GM20431 (cell line): Measurements from ENCODE around the gene GDF3.
"Not testable (repeated sequence)": the region's sequence is repeated elsewhere in the genome, so short reads cannot be mapped to it uniquely, and the experiment has no call there.

Experiments
- in situ Hi-C: fragments of 300-500 bp; cut with MseI, MboI; formaldehyde crosslinking; loops from one replicate; pipeline ENCODE4 v1.15.0; 2020; ENCODE audit warnings: low sequenced_read_pairs; ENCODE audit not compliant: unreplicated experiment

GDF3 gene

DNA sequence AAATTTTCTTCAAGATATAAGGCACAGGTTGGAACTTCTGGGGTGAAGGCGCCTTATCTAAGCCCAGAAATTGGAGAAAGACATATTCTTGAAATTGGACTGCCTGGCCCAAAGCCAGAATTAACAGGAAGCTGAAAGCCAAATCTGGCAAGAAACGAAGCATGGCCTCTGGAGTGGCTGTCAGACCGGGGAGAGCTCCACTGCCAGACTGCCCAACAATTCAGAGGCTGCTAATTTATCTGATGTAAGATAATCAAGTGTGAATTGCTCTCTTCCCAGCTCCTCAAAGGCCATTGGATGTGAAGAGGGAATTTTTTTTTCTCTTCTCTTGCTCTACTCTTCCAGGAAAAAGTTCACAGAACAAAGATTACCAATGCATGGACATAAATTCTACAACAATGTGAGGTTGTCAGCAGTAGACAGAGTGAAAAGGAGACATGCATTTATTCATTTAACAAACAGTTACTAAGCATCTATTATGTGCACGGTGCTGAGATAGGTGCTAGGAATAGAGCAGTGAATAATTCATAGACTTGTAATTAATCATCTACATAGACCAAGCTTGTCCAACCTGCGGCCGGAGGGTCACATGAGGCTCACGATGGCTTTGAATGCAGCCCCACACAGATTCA is at the start of gene GDF3:
Gene GDF3 (minus strand): TSS at position 210 of the 632 bp plus-strand sequence. CDS start 47 bp downstream, at position 163.
- in situ Hi-C loops = no loop called here

DNA sequence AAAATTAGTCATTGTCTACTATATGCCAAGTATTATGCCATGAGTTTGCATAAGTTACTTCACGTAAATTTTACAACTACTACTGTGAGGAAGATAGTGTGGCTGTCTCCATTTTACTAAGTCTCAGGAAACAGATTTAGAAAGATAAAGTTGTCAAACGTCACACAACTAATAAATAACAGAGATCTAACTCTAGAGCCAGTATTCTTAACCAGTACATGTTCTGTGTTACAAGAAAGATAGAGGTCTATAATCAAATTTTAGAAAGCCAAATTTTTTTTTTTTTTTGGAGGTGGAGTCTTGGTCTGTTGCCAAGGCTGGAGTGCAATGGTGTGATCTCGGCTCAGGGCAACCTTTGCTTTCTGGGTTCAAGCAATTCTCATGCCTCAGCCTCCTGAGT is 37.4 kb upstream of the GDF3 start:
- in situ Hi-C loops = no loop called here

DNA sequence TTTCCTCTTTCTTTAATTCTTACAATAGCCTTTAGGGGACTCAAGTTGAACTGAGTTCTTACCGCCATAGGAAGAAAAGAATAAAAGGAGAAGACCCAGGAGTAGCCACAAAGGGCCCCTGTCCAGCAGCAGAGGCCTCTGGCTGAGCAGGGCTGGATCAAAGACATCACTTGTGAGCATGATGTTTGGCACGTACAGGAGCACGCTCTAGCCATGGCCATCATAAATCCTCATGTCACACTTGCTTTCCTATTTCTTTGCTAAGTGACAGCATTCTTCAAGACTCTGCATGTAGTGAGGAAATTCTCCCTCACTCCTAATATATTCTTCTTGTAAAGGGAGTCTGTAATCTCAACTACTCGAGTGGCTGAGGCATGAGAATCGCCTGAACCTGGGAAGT is 35.9 kb upstream of the GDF3 start:
- in situ Hi-C loops = no loop called here

DNA sequence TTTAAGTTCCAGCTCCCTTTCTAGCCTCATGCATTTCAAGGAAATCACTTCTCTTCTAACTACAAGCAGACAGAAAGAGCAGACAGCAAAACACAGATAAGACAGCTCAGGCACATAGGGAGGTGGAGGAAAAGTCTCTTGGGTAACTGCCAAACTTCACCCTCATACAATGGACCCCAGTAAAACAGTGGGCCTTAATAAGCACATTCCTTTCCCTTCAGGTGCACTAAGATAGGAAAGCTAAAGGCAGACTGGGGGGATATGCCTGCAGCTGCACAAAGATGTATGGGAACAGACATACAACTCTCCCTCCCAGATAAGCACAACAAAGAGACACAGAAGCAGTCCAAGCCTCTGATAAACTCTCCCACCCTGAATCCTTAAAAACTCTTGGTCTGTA is 35.4 kb upstream of the GDF3 start:
- in situ Hi-C loops = not testable (repeated sequence)

DNA sequence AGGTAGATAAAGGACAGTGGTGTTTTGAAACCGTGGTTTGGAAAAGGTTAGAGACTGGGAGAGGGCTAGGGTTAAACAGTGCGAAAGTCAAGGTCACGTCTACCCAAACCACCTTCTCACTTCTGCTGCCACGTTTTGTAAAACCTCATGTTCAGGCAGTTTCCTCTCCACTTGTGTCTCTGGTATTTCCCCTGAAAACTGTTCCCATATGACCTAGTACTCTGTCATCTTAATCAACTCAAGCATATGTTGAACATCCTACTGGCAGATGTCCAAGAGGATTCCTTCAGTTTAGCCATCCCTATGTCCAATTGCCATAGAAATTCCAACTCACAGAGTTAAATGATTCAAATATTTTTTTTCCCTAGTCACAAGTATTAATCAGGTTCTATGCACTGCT is 34.2 kb upstream of the GDF3 start:
- in situ Hi-C loops = no loop called here

DNA sequence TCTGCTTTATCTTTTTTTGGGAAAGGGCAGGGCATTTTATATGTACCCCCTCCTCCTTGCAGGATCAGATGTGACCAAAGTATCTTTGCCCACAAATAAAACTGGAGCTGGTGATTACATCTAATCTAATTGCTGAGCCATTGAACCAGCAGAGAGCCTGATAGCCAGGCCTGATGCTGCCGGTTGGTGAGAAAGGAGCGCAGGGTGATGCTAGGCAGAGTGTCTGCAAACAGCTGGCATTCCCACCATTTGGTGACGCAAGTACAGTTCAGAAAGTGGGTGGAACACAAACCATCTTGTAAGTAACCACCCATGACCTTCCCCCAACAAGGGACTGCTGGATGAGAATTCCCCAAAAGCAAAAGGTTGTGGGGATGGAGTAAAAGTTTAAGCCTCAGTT is 28.4 kb upstream of the GDF3 start:
- in situ Hi-C loops = no loop called here

DNA sequence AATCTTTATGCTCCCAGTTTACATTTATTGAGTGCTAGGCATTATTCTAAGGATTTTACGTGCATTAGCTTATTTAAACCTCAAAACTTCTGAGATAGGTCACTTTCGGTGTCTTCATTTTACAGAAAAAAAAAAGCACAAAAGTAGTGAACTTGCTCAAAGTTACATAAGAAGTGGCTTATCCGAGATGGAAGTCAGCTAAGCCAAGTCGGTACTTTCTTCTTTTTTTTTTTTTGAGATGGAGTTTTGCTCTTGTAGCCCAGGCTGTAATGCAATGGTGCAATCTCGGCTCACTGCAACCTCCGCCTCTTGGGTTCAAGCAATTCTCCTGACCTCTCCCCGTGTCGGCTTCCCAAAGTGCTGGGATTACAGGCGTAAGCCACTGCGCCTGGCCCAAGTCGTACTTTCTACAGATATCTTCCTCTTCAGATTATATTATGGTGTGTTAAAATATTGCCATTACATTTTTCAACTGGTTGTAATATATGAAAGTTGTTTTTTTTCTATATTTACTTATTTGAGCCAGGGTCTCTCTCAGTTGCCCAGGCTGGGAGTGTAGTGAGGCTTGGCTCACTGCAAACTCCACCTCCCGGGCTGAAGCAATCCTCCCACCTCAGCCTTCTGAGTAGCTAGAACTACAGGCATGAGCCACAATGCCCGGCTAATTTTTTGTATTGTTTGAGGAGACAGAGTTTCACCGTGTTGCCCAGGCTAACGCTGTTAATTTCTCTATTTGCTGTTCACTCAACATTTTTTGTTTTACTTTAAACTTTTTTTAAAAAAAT is 24.6 kb upstream of the GDF3 start:
- in situ Hi-C loops = no loop called here

DNA sequence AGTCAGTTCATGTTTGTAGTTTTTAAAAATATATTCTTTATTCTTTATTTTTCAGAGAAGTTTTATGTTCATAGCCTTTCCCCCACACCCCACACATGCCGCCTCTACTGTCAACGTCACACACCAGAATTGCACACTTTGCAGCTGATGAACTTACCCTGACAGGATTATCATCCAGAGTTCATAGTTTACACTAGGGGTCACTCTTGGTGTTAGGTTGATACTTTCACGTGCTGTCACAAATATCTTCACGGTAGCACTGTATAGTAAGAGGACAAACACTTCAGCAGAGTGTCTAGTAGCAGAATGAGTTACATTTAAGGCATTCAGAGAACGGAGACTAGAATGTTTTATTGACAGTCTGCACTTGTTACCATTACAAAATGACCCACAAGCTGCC is 20.8 kb upstream of the GDF3 start:
- in situ Hi-C loops = no loop called here

DNA sequence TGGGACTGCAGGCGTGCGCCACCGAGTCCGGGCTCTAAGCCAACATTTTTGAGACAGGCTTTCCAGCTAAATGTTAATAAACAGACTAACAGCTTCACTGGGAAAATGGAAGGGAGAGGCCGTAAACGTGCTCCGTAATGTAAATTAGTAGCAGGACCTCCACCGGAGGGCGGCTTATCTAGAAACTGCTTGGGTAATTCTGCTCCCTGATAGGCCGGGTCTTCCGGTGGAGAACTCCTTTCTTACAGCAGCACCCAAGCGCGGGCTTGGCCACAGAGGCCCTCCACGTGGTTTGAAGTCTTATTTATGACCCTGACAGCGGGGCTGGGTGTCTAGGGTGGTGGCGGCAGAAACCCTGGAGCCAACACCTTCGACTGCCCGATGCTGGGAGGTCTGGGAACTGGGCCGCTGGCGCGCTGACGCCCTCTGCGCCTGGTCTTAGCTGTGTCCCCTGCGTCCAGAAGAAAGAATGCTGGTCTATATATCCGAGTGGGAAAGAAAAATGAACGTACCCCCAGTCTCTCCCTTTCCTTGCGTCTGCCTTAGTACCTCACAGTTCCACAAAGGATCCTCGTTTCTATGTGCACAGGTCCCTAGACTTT is 17.4 kb upstream of the GDF3 start:
- in situ Hi-C loops = no loop called here

DNA sequence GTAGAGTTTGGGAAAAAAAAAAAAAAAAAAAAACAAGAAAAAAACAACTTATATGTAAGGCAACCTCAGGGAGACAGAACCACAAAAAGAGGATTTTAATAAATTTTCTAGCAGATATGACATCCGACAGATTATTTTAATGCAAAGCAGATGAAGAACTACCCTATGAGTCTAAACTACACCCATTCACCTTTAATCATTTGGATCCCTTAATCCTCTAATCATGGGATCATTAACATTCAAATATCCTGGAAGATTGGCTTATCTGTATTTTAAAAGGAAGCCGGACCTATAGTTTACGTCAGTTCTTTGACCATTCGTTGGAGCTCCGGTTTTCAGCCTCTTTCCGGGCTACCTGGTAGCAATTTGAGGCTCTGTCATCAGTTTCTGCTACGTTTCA is 15.6 kb upstream of the GDF3 start, which contains the start of gene DPPA3:
Gene DPPA3 (plus strand): TSS at position 301 of the 400 bp plus-strand sequence. CDS start 138 bp downstream, outside the sequence.
- in situ Hi-C loops = no loop called here

DNA sequence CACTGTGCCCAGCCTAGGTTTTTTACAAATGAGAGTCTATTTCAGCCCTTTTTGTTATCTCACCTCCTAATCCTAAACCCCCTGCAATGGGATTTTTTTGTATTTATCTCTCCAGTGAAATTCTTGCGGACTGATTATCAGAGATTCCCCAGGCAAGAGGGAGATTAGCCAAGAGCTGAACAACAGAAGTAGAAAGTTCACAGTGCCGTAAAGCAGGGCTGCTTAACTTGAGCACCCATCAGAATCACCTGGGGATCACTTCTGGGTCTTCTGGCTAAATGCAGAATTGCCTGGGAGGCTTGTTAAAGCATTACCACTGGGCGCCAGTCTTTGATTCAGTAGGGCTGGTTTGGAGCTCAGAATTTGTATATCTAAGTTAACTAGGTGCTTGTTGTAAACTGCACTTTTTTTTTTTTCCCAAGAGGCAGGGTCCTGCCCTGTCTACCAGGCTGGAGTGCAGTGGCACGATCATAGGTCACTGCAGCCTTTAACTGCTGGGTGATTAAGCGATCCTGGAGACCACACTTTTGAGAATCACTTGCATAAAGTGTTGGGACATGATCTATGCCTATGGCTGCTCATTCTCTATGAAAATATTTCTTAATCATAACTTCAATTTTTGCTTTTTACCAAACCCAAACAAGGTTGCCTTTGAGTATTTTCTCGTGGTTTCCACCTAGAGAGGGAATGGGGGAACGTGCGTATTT is 14.5 kb upstream of the GDF3 start:
- in situ Hi-C loops = no loop called here

DNA sequence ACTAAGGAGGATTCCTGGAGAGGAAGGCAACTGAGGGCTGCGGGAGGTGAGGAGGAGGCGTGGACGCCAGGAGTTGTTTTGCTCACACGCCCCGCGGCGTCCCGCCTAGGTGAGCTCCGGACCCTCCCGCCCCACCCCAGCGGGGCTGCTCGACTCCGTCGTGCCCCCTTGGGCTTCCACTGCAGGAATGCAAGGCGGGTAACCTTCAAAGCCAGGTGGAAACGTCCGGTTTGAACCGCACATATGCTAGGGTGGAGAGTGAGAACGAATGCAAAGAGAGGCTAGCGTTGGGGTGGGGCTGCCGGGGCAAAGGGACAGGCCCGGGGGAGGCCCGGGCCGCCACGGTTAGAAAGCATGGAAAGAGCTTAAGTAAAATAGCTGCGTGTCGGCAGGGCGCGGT is 10.3 kb upstream of the GDF3 start:
- in situ Hi-C loops = no loop called here

DNA sequence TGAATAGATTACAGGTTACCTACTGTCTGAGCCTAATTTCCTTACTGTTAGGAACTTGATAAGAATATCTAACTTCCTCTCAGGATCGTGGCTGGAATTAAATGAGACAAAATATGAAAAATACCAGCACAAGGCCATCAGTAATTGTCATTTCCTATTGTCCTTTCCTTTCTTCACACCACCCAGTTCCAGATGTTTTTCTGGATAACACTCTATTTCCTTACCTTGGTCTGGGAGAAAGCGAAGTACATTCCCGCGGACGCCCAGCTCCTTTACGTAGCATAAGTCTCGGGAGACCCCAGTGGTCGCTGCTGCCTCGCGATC is 376 bp downstream of the GDF3 start:
- in situ Hi-C loops = no loop called here

DNA sequence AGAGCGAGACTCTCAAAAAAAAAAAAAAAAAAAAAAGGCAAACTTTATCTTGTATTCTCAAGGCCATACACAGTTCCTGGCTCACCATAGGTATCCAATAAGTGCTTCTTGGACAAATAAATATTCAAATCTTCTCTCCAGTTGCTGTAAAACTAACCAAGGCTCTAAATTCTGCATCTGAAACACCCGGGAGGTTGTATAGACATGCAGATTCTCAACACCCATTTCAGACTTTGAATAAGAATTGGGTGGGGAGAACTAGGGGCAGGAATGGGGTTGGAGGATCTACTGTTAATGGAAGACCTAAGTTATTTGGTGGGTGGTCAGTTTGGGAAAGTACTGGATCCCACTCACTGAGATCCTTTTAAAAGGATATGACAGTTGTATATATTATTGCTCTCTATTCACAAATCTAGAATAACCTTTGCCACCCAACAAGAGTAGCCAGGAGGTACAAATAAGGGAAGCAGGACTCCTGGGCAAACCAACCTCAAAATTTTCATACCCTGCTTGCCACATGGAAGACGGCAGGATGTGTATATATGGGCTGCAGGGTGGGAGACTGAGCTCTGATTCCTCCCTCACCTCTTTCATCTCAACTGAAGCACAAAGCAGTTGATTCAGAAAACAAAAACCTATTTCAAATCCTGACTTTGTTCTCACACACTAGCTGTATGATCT is 879 bp downstream of the GDF3 start:
- in situ Hi-C loops = no loop called here

DNA sequence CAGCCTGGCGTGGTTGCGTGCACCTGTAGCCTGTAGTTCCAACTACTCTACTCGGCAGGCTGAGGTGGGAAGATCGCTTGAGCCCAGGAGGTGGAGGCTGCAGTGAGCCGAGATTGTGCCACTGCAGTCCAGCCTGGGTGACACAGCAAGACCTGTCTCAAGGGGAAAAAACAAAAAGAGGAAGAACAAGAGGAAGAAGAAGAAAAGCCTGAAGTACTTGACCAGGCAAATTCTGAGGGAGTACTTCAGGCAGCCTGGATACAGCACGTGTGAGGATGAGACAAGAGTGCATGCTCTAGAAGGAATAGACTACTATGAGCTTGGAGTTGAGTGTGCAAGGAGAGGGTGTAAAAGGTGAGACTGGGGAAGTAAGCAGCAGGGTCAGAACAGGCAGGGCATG is 1.8 kb downstream of the GDF3 start:
- in situ Hi-C loops = no loop called here

DNA sequence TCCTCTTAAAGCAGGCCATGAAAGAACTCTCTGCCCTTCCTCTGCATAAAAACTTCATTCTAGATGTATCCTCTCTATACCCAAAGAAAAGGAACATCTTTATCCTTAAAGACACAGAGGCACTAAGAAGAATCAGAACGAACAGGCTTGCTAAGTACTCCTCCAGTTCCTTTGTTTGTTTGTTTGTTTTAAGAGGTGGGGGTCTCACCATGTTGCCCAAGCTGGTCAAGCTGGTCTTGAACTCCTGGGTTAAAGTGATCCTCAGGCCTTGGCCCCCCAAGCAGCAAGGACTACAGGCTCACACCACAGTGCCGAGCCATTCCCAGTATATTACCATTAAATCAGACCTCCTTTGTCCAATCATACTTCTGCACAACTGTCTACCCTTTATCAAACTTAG is 14.0 kb downstream of the GDF3 start:
- in situ Hi-C loops = no loop called here

DNA sequence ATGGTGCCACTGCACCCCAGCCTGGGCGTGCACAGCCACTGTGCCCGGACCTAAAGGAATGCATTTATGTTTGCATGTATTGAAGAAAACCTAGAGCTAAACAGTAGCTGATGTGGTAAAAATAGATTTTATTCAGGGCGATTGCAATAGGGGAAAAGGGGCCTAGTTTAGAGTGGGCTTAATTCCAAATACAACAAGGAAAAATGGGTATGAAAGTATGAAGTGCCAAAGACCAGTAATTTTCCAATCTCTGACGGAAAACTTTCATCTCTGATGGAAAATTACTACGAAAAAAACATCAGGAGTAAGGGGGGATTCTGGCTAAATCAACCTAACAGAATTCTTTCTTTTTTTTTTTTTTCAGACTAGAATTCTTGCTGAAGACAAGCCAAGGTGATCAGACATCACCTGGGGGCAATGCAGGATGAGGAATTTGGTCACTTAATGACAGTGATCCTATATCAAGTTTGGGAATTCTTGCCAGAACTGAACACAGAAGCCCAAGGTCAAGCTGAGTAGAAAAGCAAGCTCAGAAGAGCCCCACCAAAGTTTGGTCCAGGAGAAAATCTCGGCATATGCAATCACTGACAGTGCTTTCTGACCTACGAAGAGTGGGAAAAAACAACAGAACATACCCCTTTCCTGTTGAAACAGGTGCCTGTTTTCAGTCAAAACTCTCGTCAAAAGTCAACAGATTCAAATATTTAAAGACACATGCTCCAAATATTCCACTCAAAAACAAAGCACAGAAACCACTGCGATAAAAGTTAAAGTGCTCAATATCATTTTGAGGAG is 16.1 kb downstream of the GDF3 start:
- in situ Hi-C loops = loop anchor here (10.0 kb wide), 1 partner anchor 125 kb away; no protein-coding TSS in a partner anchor

DNA sequence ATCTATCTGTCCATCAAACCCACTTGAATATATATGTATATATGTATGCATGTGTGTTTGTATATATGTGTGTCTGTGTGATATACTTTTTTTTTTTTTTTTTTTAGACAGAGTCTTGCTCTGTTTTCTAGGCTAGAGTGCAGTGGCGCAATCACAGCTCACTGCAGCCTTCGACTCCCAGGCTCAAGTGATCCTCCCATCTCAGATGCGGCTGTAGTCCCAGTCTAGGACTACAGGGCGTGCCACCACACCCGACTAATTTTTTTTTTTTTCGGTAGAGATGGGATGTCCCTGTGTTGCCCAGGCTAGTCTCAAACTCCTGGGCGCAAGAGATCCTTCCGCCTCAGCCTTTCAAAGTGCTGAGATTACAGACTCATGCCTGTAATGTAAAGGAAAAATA is 16.8 kb downstream of the GDF3 start:
- in situ Hi-C loops = loop anchor here (10.0 kb wide), 1 partner anchor 126 kb away; no protein-coding TSS in a partner anchor

DNA sequence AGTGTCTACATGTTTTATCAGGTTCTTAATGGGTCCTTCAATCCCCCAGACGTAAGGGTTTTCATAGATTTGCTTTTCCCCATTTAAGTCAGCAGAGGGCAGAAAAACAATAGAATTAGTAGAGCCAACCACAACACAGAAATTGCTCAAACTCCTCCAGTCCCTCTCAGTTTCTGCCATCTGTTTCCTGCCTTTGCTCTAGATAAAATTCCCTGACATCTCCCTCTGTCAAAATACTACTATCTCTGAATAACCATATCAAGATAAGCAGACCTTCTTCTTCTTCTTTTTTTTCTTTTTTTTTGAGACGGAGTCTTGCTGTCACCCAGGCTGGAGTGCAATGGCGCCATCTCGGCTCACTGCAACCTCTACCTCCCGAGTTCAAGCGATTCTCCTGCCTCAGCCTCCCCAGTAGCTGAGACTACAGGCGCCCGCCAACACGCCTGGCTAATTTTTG is 18.1 kb downstream of the GDF3 start:
- in situ Hi-C loops = loop anchor here (10.0 kb wide), 1 partner anchor 127 kb away; no protein-coding TSS in a partner anchor
